Mucosa of stomach (tissue), 1 donor: ENCODE results near the gene MTFR2.

Experiments used
- H3K27me3 ChIP-seq: one replicate; pipeline ENCODE4 v1.7.0; 2013; ENCODE audit warnings: mild to moderate bottlenecking, low read length; ENCODE audit not compliant: control insufficient read depth, insufficient read depth
- H3K36me3 ChIP-seq: one replicate; pipeline ENCODE4 v1.7.0; 2013; ENCODE audit warnings: low read length; ENCODE audit not compliant: control insufficient read depth, insufficient read depth
- H3K4me1 ChIP-seq: one replicate; pipeline ENCODE4 v1.7.0; 2013; ENCODE audit warnings: mild to moderate bottlenecking, low read length; ENCODE audit not compliant: control insufficient read depth, insufficient read depth
- H3K4me3 ChIP-seq: one replicate; pipeline ENCODE4 v1.7.0; 2013; ENCODE audit warnings: low read length
- H3K9ac ChIP-seq: one replicate; pipeline ENCODE4 v1.7.0; 2013; ENCODE audit warnings: mild to moderate bottlenecking, low read length, moderate library complexity
- H3K9me3 ChIP-seq: one replicate; pipeline ENCODE4 v1.7.0; 2013; ENCODE audit warnings: mild to moderate bottlenecking, low read length, moderate library complexity; ENCODE audit not compliant: control insufficient read depth
- donor health status: Pancreatic carcinoma.

Gene MTFR2

DNA sequence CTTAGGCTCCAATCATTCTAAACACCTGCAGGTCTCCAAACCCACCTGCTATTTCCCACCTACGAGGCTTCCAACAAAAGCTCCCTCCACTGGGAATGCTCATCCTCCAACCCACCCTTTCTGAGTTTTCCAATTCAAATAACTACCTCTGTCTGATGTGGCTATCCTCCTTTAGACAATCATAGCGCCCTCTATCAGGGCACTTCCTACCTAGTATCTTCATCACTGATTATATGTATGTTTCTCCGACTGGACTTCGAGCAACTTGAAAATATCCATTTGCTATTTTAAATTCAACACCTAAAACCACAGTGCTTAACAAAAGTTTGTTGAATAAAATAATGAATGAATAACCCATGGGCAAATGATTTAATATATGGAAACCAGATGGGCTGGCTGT, 41.3 kb downstream of the MTFR2 start:
- no peaks in the 10 kb centered on the region for H3K36me3 ChIP-seq
- H3K27me3 ChIP-seq: no peaks in the 10 kb centered on the region
- no peaks in the 10 kb centered on the region for H3K9me3 ChIP-seq
- H3K4me3 ChIP-seq: no peak overlapping the region
- H3K9ac ChIP-seq: no peak overlapping the region
- no peaks in the 10 kb centered on the region for H3K4me1 ChIP-seq

DNA sequence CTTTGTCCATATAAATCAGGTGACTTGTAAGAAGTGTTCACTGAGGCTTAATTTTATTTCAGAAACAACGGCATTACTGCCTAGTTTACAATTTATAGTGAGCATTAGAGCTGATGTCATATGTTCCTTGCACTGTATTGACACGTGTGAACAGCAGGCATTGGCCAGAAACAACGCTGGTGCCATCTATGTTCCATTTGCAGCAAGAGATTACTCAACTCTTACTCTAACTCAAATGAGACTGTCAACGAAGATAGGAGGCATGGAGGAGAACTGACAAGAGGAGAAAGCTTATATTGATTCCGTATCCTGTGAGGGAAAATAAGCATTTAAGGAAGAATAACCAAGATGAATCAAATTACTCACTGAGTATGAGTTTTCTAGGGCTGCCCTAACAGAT, 48.4 kb downstream of the MTFR2 start:
- Histone ChIP-seq H3K27me3 (no peaks in the 10 kb centered on the region), H3K9me3 (no peaks in the 10 kb centered on the region), H3K9ac (no peak overlapping the region), H3K4me3 (no peak overlapping the region), H3K4me1 (no peaks in the 10 kb centered on the region), H3K36me3 (no peaks in the 10 kb centered on the region)

- Histone ChIP-seq H3K4me3 (no peak overlapping the region), H3K9ac (no peak overlapping the region), H3K4me1 (no peaks in the 10 kb centered on the region), H3K27me3 (no peaks in the 10 kb centered on the region), H3K9me3 (no peaks in the 10 kb centered on the region), H3K36me3 (no peaks in the 10 kb centered on the region)
These were observed 57.2 kb downstream of the MTFR2 start for GRCh38 chr6:136192902-136193301.

GRCh38 chr6:136191606-136192312, 58.4 kb downstream of the MTFR2 start:
- H3K9me3 ChIP-seq: no peaks in the 10 kb centered on the region
- no peaks in the 10 kb centered on the region for H3K36me3 ChIP-seq
- no peak overlapping the region for H3K4me3 ChIP-seq
- H3K27me3 ChIP-seq: no peaks in the 10 kb centered on the region
- no peaks in the 10 kb centered on the region for H3K4me1 ChIP-seq
- H3K9ac ChIP-seq: no peak overlapping the region

DNA sequence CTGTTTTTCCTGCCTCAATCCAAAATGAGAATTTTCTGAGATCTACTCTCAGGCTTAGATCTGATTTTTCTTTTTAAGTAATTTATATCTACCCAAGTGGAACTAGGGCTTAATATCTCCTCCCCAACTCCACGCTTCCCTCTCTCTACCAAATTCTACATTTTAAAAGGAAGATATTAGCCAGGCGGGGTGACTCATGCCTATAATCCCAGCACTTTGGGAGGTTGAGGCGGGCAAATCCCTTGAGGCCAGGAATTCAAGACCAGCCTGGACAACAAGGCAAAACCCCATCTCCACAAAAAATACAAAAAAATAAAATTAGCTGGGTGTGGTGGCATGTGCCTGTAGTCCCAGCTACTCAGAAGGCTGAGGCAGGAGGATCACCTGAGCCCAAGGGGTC, 61.0 kb downstream of the MTFR2 start:
- Histone ChIP-seq H3K4me1 (no peaks in the 10 kb centered on the region), H3K4me3 (no peak overlapping the region), H3K9ac (no peak overlapping the region), H3K9me3 (no peaks in the 10 kb centered on the region), H3K27me3 (no peaks in the 10 kb centered on the region), H3K36me3 (no peaks in the 10 kb centered on the region)

DNA sequence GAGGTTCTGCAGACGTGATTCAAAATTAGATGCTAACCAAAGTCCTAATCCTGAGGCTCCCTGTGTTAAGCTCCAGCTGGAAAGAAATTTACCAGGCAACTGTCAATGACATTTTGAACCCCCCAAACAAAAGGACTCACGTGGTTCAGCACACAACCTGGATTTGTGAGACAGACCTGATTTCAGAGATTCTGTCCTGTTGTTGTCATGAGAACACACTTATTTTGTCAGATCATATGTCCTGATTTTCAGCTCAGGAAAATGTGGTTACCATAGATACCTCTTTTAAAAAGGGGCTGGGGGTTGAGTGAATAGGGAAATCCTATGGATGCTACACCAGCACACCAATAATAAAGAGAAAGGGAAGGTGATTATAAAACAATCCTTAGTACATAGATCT, 61.6 kb downstream of the MTFR2 start:
- Histone ChIP-seq H3K27me3 (no peaks in the 10 kb centered on the region), H3K4me1 (no peaks in the 10 kb centered on the region), H3K9ac (no peak overlapping the region), H3K9me3 (no peaks in the 10 kb centered on the region), H3K4me3 (no peak overlapping the region), H3K36me3 (no peaks in the 10 kb centered on the region)

GRCh38 chr6:136186363-136186762, 63.7 kb downstream of the MTFR2 start:
- Histone ChIP-seq H3K9ac (no peak overlapping the region), H3K4me3 (no peak overlapping the region), H3K9me3 (no peaks in the 10 kb centered on the region), H3K4me1 (no peaks in the 10 kb centered on the region), H3K36me3 (no peaks in the 10 kb centered on the region), H3K27me3 (no peaks in the 10 kb centered on the region)

GRCh38 chr6:136184738-136185137, 65.4 kb downstream of the MTFR2 start:
- H3K4me1 ChIP-seq: no peaks in the 10 kb centered on the region
- H3K27me3 ChIP-seq: no peaks in the 10 kb centered on the region
- H3K36me3 ChIP-seq: no peaks in the 10 kb centered on the region
- no peak overlapping the region for H3K9ac ChIP-seq
- H3K4me3 ChIP-seq: no peak overlapping the region
- H3K9me3 ChIP-seq: no peaks in the 10 kb centered on the region

GRCh38 chr6:136181861-136182260, 68.2 kb downstream of the MTFR2 start:
- no peak overlapping the region for H3K9ac ChIP-seq
- no peaks in the 10 kb centered on the region for H3K36me3 ChIP-seq
- H3K27me3 ChIP-seq: no peaks in the 10 kb centered on the region
- H3K4me1 ChIP-seq: no peaks in the 10 kb centered on the region
- H3K4me3 ChIP-seq: no peak overlapping the region
- H3K9me3 ChIP-seq: no peaks in the 10 kb centered on the region

DNA sequence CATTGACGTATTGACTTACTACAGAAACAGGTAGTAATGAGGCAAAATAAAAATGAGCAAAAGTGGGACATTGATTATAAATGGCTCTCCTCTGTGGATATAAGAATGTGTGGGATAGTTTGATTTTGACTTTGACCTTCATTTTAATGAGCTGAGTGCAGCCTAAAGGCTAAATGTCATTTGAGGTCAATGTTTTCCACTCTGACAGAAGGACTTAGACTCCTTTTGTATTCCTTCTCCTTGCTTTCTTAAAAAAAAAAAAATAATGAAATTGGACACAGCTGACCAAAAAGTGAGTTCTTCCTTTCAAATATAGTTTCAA, 68.6 kb downstream of the MTFR2 start:
- H3K36me3 ChIP-seq: no peaks in the 10 kb centered on the region
- no peaks in the 10 kb centered on the region for H3K27me3 ChIP-seq
- H3K4me3 ChIP-seq: no peak overlapping the region
- no peaks in the 10 kb centered on the region for H3K4me1 ChIP-seq
- H3K9me3 ChIP-seq: no peaks in the 10 kb centered on the region
- H3K9ac ChIP-seq: no peak overlapping the region
